HG03460 (cell line): ENCODE data around the gene EGF.
"Not testable (repeated sequence)": the region's sequence is repeated elsewhere in the genome, so short reads cannot be mapped to it uniquely, and the experiment has no call there.

Source experiments
- ATAC-seq: cut with Tn5 transposase; IDR thresholded peaks from one replicate; pipeline ENCODE4 v1.9.1; 2021; ENCODE audit not compliant: unreplicated experiment

The EGF gene

GRCh38 chr4:110025056-110025455, 112.4 kb downstream of the EGF start:
- ATAC-seq = no peak

GRCh38 chr4:110025718-110026117, 113.0 kb downstream of the EGF start:
- no peak for ATAC-seq

GRCh38 chr4:110032603-110033002, 119.9 kb downstream of the EGF start:
- ATAC-seq = no peak

DNA sequence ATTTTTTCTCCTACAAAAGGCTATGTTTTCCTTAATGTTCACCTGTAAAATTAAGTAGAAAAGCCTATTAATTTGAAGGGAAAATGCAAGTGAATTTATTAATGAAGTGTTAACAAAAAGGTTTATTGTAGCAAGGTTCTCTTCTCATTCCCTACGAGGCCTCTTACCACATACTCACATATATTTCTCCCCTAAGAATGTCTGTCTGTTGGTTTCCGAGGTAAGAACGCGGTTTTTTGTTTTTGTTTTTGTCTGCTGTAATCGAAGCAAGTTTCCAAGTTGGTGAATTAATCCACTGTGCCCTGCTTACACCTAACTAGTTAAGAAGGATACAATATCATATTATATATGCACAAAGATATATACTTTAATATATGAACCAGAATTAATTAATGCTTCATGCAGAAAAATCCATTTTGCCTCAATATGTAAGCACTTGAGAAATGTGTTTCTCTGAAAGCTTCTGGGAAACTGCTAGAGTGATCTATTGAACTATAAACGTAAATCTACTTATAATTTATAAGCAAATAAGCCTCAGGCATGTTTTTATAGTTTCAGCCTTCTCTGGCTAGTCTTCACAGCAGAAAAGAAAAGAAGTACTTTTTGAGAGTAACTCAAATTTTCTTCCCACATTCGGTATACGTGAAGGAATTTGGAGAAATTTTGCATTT, 120.8 kb downstream of the EGF start:
- no peak for ATAC-seq

GRCh38 chr4:110034026-110034393, 121.3 kb downstream of the EGF start:
- ATAC-seq = peak; percentile 99

GRCh38 chr4:110039164-110039563, 126.5 kb downstream of the EGF start:
- not testable (repeated sequence) for ATAC-seq

DNA sequence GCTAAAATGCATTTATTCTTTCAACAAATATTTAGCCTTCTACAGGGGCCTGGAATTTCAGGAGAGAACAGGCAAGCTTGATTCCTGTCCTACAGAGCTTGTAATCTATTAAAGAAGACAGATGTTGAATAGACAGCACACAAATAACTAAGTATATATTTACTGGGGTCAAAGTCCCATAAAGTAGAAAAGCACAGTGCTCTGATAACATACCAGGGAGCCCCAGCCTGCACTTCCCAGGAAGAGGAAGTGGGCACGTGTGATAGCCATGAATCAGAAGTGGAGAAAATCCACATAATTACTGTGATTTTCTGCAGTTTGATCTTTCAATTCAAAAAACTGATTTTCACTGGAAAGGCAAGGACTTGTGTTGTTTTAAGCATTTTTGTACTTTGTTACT, 129.1 kb downstream of the EGF start:
- ATAC-seq = no peak

DNA sequence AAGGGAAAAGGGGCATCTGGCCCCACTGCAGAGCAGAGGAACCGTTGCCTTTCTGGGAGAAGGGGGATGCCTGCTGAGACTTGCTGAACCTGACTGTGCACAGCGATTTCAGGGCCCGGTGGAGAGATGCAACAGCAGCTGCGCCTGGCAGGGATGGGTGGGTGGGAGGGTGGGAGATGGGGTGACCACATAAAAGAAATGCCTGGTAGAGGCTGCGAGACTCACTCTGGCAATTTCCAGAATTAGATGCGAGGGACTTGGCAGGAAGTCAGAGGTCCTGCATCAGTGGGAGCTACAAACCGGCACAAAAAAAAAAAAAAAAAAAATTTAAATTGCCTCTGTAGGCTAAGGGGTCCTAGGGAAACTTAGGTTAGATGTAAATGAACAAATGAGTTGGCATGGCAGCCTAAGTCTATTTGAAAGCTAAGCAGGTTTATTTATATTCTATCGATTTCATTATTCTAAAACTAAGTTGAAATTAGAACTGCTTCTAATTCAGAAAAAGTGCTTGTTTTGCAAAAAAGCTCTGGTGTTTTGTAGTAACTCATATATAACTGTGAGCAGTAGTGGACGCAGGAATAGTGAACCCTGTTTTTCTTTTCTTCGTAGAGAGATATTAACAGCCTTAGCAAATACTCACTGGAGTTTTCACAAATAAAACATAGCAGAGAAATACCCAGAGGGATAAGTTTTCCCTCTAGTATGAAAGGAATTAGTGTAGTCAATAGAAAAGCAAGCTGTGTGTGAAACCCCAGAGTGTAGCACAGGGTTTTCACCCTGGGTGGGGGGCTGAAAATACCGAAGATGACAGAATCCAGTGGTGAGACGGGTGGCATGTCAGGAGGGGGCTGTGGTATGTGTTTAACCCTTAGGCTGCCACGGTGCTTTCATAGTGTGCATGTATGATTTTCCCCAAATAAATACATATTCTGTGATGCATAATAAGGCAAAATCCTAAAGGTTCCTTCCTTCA, 130.1 kb downstream of the EGF start:
- ATAC-seq = no peak

DNA sequence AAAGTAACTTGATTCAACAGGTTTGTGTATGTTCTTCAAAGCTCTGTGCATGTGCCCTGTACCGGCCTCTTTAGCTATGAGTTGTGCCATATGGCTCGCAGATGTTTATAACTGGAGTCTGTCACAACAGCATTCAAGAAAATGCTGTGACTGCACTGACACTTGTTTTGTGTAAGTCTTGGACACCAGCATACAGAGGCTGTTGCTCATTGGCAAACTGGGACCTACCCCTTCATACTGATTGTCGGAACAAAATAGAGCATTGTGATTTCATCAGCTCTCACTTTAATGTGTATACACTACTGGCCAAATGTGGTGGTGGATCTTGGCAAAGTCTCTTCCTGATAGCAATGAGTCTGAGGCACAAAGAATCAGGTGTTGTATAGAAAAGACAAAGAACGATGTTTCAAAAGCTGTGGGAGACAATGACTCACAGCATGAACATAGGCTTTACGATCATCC, 133.9 kb downstream of the EGF start:
- no peak for ATAC-seq

DNA sequence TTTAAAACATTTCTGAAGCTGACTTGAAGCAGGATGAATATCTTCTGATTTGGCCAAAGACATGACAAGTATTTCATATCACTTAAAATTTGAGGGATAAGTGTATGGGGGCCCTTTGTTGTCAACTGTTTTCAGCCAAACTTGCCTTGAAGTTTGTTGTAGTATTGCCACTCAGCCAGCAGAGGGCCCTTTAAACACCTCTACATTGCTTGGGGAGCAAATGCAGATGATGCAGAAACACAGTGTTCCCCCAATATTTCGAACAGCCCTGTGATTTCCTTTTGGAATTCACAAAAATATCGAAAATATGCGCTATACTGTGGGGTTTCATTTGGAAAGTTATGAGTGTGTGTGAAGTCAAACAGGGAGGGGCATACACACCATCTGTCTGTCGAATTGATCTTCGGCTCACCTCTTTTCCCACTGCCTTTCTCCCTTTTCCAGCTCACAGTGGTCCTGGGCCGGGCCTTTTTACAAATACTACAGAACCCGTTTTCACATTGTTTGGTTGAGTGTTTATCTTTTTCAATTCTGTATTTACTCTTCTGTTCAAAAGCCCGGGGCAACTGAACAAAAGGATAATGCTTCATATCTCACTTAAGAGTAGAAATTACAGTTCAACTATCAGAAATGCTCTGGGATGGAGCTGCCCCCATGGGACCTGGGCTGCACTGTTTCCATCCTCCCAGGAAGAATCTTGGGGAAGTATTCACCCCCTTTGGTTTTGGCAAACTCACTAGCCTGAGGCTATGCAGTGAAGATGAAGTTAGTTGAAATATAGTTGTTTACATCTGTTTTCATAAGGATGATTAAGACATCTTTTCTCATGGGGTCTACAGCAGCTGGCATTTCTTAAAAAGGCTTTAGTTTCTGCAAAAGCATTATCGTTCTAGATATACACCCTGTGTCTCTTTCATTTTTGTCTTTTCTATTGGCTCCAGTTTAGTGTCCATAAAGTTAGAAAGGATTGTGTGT, 137.6 kb downstream of the EGF start:
- ATAC-seq = no peak

- ATAC-seq = peak; percentile 72
Measured at GRCh38 chr4:110055158-110055768, 142.6 kb downstream of the EGF start.

GRCh38 chr4:110058677-110059076, 146.0 kb downstream of the EGF start:
- no peak for ATAC-seq

DNA sequence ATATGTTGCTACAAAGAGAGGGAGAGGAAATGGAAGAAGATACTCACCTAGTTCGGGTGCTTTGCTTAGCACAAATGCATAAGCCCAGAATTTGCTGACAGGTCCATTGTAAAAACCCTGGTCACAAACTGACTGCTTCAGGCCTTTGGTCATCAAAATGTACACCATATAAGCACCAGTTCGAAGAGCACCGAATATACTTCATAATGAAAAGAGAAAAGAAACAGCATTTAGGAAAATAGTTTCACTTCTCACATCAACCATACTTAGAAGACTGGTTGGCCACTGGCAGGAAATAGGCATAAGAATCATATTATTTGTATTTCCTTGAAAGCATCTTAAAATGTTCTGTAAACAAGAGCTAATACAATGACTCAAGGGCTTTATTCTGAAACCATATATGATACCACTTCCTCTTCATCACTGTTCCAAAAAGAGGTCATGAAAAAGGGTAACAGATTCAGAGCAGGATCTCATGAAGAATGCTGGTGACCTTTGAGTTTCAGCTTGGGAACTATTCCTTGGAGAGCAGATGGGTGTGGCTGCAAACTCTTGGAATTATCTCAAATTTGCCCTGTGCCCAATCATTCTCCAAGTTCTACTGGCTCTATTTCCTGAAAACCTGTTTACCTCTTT, 147.0 kb downstream of the EGF start:
- ATAC-seq = peak; percentile 71

DNA sequence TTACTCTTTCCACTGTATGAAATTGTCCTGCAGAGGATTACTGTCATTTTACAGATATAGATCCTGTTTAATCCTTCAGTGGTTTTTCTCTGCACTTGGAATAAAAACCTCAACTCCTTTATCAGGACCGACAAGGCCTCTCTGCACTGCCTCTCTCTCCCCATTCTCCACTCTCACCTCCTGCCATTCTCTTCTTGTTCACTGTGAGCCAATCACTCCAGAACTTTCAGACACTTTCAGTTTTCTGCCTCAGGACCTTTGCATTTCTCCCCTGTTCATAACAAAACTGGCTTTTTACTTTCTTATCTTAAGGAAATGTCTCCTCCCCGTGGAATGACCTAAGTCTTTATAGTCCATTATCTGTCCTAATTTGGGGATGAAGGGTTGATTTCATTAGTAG, 148.4 kb downstream of the EGF start:
- no peak for ATAC-seq
